Central memory CD8-positive, alpha-beta T cell (primary cell): Measurements from ENCODE around the gene PDIA6.
A peak's percentile ranks its signal among the peaks of the same experiment; 100 is the strongest.
"Not testable (repeated sequence)": the region's sequence is repeated elsewhere in the genome, so short reads cannot be mapped to it uniquely, and the experiment has no call there.

Experiments used
- ATAC-seq: fragments of 150-1000 bp; cut with Tn5 transposase; replicated peaks from 2 replicates; pipeline ENCODE4 v1.10.0; 2022; ENCODE audit warnings: mild to moderate bottlenecking, moderate FRiP score, moderate number of reproducible peaks; ENCODE audit not compliant: poor library complexity, severe bottlenecking; ENCODE audit errors: extremely low read depth
- DNase-seq, 2 donors: peaks; one replicate each; pipeline ENCODE4 v3.0.0; 2021; ENCODE audit warnings: low spot score in 2 of 2
- H3K27ac Mint-ChIP-seq: one replicate; pipeline ENCODE4 v1.8.0; 2022; ENCODE audit warnings: low read depth, mild to moderate bottlenecking, moderate library complexity, mixed read lengths
- H3K27me3 Mint-ChIP-seq: one replicate; pipeline ENCODE4 v1.8.0; 2022; ENCODE audit warnings: mixed read lengths
- H3K36me3 Mint-ChIP-seq: one replicate; pipeline ENCODE4 v1.8.0; 2022; ENCODE audit warnings: mild to moderate bottlenecking, moderate library complexity, mixed read lengths; ENCODE audit not compliant: insufficient read depth
- H3K4me1 Mint-ChIP-seq: one replicate; pipeline ENCODE4 v1.8.0; 2022; ENCODE audit warnings: mixed read lengths
- H3K4me3 Mint-ChIP-seq: one replicate; pipeline ENCODE4 v1.8.0; 2022; ENCODE audit warnings: mild to moderate bottlenecking, moderate library complexity, mixed read lengths
- H3K9me3 Mint-ChIP-seq: one replicate; pipeline ENCODE4 v1.8.0; 2022; ENCODE audit warnings: mixed read lengths

PDIA6 gene

DNA sequence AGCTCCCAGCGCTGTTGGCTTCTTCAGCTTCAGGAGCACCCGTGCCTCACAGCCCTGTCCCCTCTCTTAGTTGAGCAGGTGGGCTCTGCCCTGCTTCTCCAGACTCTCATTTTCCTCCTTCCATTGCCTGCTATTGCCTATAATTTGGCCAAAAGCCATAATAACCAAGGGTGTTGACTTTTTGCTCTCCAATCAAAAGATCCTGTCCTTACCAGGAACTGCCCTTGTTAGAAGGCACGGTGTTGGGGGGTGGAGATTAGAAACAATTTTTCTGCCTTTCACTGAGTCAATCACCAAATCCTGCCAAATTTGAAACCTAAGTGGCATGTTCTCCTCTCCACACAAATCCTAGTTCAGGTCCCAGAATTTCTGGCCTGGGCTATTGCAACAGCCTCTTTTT lies 16.7 kb upstream of the PDIA6 start:
- H3K27me3 Mint-ChIP-seq = peaks cover 65% of the 10 kb centered on the region
- ATAC-seq = no peak
- H3K4me1 Mint-ChIP-seq = peaks cover 5% of the 10 kb centered on the region
- no peak for DNase-seq
- H3K36me3 Mint-ChIP-seq = peaks cover 3% of the 10 kb centered on the region
- H3K9me3 Mint-ChIP-seq = no peaks in the 10 kb centered on the region
- no peak overlapping the region for H3K27ac Mint-ChIP-seq
- no peak overlapping the region for H3K4me3 Mint-ChIP-seq

GRCh38 chr2:10828346-10828745 lies 15.8 kb upstream of the PDIA6 start:
- DNase-seq = no peak
- no peak for ATAC-seq
- Mint-ChIP-seq H3K27me3 (peaks cover 72% of the 10 kb centered on the region), H3K9me3 (no peaks in the 10 kb centered on the region), H3K27ac (no peak overlapping the region), H3K4me1 (peaks cover 5% of the 10 kb centered on the region), H3K4me3 (no peak overlapping the region), H3K36me3 (peaks cover 3% of the 10 kb centered on the region)

GRCh38 chr2:10826625-10827024 lies 14.0 kb upstream of the PDIA6 start:
- no peak overlapping the region for H3K27ac Mint-ChIP-seq
- H3K27me3 Mint-ChIP-seq = peaks cover 61% of the 10 kb centered on the region
- no peaks in the 10 kb centered on the region for H3K9me3 Mint-ChIP-seq
- DNase-seq (no peak), ATAC-seq (no peak)
- H3K4me1 Mint-ChIP-seq = no peaks in the 10 kb centered on the region
- H3K4me3 Mint-ChIP-seq = no peak overlapping the region
- H3K36me3 Mint-ChIP-seq = peaks cover 2% of the 10 kb centered on the region

- no peak for DNase-seq
- no peak overlapping the region for H3K4me3 Mint-ChIP-seq
- no peak overlapping the region for H3K27ac Mint-ChIP-seq
- ATAC-seq = no peak
- peaks cover 57% of the 10 kb centered on the region for H3K27me3 Mint-ChIP-seq
- H3K4me1 Mint-ChIP-seq = no peaks in the 10 kb centered on the region
- H3K9me3 Mint-ChIP-seq = no peaks in the 10 kb centered on the region
- H3K36me3 Mint-ChIP-seq = peaks cover 2% of the 10 kb centered on the region
Observed at GRCh38 chr2:10826026-10826425, 13.4 kb upstream of the PDIA6 start.

DNA sequence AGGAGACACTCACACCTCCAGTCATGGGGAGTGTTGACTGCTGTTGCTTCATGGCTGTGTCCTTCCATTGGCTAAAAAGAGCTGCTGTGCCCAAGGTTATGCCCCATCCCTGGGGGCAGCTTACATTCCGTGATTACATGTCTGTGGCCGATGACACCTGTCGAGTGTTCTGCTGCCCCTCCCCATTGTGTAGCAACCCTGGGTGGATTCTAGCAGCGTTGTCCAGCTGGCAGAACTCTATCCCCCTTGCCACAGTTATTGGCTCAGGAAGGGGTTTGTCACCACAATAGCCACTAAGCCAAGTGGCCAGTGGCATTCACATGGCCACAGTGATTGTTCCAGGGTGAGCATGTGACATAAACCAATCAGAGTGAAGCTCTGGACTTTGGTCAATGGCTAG lies 11.6 kb upstream of the PDIA6 start:
- DNase-seq = no peak
- Mint-ChIP-seq H3K36me3 (peaks cover 2% of the 10 kb centered on the region), H3K27me3 (peaks cover 60% of the 10 kb centered on the region), H3K4me3 (no peak overlapping the region), H3K9me3 (no peaks in the 10 kb centered on the region), H3K4me1 (no peaks in the 10 kb centered on the region), H3K27ac (no peak overlapping the region)
- ATAC-seq = no peak

DNA sequence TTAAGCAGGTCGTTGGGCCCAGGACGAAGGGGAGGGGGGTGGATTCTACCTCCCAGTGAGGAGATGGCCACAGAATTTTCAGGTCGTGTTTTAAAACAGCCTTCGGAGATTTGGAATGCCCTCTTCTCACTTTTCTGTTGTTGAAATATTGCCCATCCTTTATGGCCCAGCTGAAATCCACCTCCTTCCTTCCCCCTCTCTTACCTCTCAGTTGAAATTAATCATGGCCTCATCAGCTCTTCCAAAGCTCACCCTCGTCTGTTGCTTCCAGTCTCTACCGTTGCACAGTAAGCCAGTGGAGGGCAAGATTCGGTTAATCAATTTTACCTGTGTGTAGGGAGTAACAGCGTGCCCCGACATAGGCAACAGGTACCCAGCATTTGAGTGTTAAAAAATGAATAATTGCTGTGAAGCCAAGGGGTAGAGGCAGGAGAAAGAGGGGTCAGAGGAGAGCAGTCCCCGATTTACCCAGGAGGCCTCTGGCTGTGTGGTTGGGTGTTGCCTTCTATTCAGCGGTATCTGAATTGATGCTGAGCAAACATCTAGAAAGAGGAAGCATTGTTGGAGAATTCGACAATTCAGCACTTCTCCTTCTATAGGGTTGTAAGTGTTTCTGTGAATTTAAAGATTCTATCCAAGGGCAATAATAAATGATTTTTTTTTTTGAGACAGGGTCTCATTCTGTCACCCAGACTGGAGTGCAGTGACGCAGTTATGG lies 8.6 kb upstream of the PDIA6 start:
- Mint-ChIP-seq H3K4me3 (no peak overlapping the region), H3K27ac (no peak overlapping the region), H3K4me1 (no peaks in the 10 kb centered on the region), H3K9me3 (no peaks in the 10 kb centered on the region), H3K36me3 (peaks cover 2% of the 10 kb centered on the region), H3K27me3 (peaks cover 59% of the 10 kb centered on the region)
- no peak for DNase-seq
- no peak for ATAC-seq

DNA sequence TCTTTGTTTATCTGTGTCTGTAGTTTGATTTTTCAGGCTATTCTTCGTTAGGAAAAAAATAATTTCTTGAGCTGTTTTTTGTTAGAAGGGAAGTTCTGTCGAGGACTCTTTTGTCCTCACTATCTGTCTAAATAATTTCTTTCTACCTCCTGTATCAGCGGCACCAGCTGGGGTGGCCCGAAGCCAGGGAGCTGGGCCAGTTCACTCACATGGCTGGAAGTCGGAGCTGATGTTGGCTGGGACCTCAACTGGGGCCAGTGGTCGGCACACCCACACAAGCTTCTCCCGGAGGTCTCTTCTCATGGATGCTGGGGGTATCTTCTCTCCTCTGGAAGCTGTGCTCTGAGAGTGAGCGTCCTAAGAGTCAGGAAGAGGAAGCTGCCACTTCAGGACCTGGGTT lies 8.0 kb upstream of the PDIA6 start:
- no peaks in the 10 kb centered on the region for H3K4me1 Mint-ChIP-seq
- peaks cover 53% of the 10 kb centered on the region for H3K27me3 Mint-ChIP-seq
- H3K4me3 Mint-ChIP-seq = no peak overlapping the region
- no peak for DNase-seq
- no peak for ATAC-seq
- H3K27ac Mint-ChIP-seq = no peak overlapping the region
- H3K9me3 Mint-ChIP-seq = no peaks in the 10 kb centered on the region
- H3K36me3 Mint-ChIP-seq = peaks cover 2% of the 10 kb centered on the region

GRCh38 chr2:10819714-10820314 lies 7.2 kb upstream of the PDIA6 start:
- no peak for ATAC-seq
- Mint-ChIP-seq H3K27me3 (peaks cover 45% of the 10 kb centered on the region), H3K27ac (no peak overlapping the region), H3K36me3 (no peaks in the 10 kb centered on the region), H3K4me1 (no peaks in the 10 kb centered on the region), H3K9me3 (no peaks in the 10 kb centered on the region), H3K4me3 (no peak overlapping the region)
- no peak for DNase-seq

- ATAC-seq (no peak), DNase-seq (no peak)
- no peak overlapping the region for H3K27ac Mint-ChIP-seq
- no peaks in the 10 kb centered on the region for H3K9me3 Mint-ChIP-seq
- peaks cover 38% of the 10 kb centered on the region for H3K27me3 Mint-ChIP-seq
- no peak overlapping the region for H3K4me3 Mint-ChIP-seq
- no peaks in the 10 kb centered on the region for H3K4me1 Mint-ChIP-seq
- peaks cover 2% of the 10 kb centered on the region for H3K36me3 Mint-ChIP-seq
Observed at GRCh38 chr2:10818984-10819383, 6.4 kb upstream of the PDIA6 start.

DNA sequence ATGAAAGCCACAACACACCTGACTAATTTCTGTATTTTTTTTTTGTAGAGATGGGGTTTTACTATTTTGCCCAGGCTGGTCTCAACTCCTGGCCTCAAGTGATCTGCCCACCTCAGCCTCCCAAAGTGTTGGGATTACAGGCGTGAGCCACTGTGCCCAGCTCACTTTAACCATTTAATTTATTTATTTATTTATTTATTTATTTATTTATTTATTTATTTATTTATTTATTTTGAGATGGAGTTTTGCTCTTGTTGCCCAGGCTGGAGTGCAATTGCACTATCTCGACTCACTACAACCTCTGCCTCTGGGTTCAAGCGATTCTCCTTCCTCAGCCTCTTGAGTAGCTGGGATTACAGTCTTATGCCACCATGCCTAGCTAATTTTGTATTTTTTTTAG lies 5.7 kb upstream of the PDIA6 start:
- H3K27ac Mint-ChIP-seq, H3K9me3 Mint-ChIP-seq, H3K36me3 Mint-ChIP-seq, ATAC-seq, H3K4me3 Mint-ChIP-seq, DNase-seq, H3K4me1 Mint-ChIP-seq: not testable (repeated sequence)
- H3K27me3 Mint-ChIP-seq = peaks cover 31% of the 10 kb centered on the region

- Mint-ChIP-seq H3K4me3 (no peak overlapping the region), H3K27ac (no peak overlapping the region), H3K27me3 (peaks cover 26% of the 10 kb centered on the region), H3K36me3 (peaks cover 2% of the 10 kb centered on the region), H3K9me3 (no peaks in the 10 kb centered on the region), H3K4me1 (no peaks in the 10 kb centered on the region)
- ATAC-seq (no peak), DNase-seq (no peak)
Observed at GRCh38 chr2:10817413-10817812, 4.8 kb upstream of the PDIA6 start.

GRCh38 chr2:10814571-10815331 lies 2.2 kb upstream of the PDIA6 start:
- no peak for DNase-seq
- ATAC-seq = no peak
- peaks cover 10% of the 10 kb centered on the region for H3K36me3 Mint-ChIP-seq
- peaks cover 19% of the 10 kb centered on the region for H3K4me1 Mint-ChIP-seq
- peaks cover 12% of the 10 kb centered on the region for H3K27me3 Mint-ChIP-seq
- peak overlapping the region; percentile 52 for H3K4me3 Mint-ChIP-seq
- H3K9me3 Mint-ChIP-seq = no peaks in the 10 kb centered on the region
- no peak overlapping the region for H3K27ac Mint-ChIP-seq

- no peak overlapping the region for H3K27ac Mint-ChIP-seq
- ATAC-seq (no peak), DNase-seq (no peak)
- no peaks in the 10 kb centered on the region for H3K9me3 Mint-ChIP-seq
- H3K4me1 Mint-ChIP-seq = peaks cover 20% of the 10 kb centered on the region
- H3K36me3 Mint-ChIP-seq = peaks cover 11% of the 10 kb centered on the region
- H3K27me3 Mint-ChIP-seq = peaks cover 6% of the 10 kb centered on the region
- H3K4me3 Mint-ChIP-seq = peak overlapping the region; percentile 52
Observed at GRCh38 chr2:10814142-10814541, 1.6 kb upstream of the PDIA6 start.
